BJ (cell line): ENCODE results near the gene DIS3L2. TPM values are rescaled to one million over a fixed set of nuclear protein-coding genes. Genes with fewer than 3 reads are reported as not detected.
"Not testable (repeated sequence)": the region's sequence is repeated elsewhere in the genome, so short reads cannot be mapped to it uniquely, and the experiment has no call there.

ENCODE experiments used
- CTCF ChIA-PET: fragments of 350-600 bp; formaldehyde crosslinking; extraction: SDS; loops from one replicate; lab custom pipeline; 2021; ENCODE audit warnings: antibody characterized with exemption, inconsistent platforms; lab: Yijun Ruan, JAX
- POLR2A ChIA-PET: fragments of 300-600 bp; sonication (Branson Sonifier 250); formaldehyde crosslinking; extraction: SDS; loops from one replicate; lab custom pipeline; 2021; ENCODE audit warnings: antibody characterized with exemption; lab: Charles Lee
- DNase-seq: peaks from one replicate; pipeline ENCODE4 v3.0.0-alpha.2; 2011; ENCODE audit warnings: low read depth
- H3K27me3 ChIP-seq: 2 replicates; pipeline ENCODE4 v1.6.0; 2011; ENCODE audit warnings: low read length; ENCODE audit not compliant: control insufficient read depth, insufficient read depth
- H3K36me3 ChIP-seq: 2 replicates; pipeline ENCODE4 v1.5.1; 2011; ENCODE audit warnings: low read length; ENCODE audit not compliant: control insufficient read depth, insufficient read depth
- H3K4me3 ChIP-seq: 2 replicates; pipeline ENCODE4 v1.5.1; 2011; ENCODE audit warnings: low read depth, mild to moderate bottlenecking, control low read depth, low read length
- polyA plus RNA-seq: library from polyadenylated mRNA; depleted of rRNA; stranded (reverse); fragments of >200 nt; gene quantifications from 2 replicates; pipeline ENCODE4 v1.2.3, GENCODE V29; 2011
- TF ChIP-seq, protein P1 (sequence below): IDR thresholded peaks from 2 replicates; pipeline ENCODE4 v1.5.1; 2011; ENCODE audit warnings: low read depth, mild to moderate bottlenecking, control low read depth, inconsistent platforms, low read length, moderate library complexity; ENCODE audit not compliant: insufficient read depth

Gene DIS3L2
- polyA plus RNA-seq, 1 experiment, result 12.4 TPM

DNA sequence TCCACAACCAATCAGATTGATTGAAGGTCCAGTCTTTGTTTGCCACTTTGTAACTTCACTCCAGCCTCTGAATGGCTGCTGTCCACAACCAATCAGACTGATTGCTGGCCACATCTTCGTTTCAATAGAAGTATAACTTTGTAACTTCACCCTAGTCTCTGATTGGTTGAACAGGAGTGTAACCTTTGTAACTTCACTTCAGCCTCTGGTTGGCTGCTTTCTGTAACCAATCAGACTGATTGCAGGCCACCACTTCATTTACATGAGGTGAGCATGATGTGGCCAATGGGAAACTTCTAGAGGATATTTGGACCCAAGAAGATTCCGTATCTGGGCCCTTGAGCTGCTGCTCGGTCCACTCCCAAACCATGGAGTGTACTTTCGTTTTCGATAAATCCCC lies 400.1 kb downstream of the DIS3L2 start:
- Histone ChIP-seq H3K27me3 (no peaks in the 10 kb centered on the region; the same call in 1 of the 2 replicates), H3K36me3 (no peaks in the 10 kb centered on the region), H3K4me3 (no peak overlapping the region)
- CTCF ChIA-PET, result no interaction called here
- TF ChIP-seq, protein P1, sequence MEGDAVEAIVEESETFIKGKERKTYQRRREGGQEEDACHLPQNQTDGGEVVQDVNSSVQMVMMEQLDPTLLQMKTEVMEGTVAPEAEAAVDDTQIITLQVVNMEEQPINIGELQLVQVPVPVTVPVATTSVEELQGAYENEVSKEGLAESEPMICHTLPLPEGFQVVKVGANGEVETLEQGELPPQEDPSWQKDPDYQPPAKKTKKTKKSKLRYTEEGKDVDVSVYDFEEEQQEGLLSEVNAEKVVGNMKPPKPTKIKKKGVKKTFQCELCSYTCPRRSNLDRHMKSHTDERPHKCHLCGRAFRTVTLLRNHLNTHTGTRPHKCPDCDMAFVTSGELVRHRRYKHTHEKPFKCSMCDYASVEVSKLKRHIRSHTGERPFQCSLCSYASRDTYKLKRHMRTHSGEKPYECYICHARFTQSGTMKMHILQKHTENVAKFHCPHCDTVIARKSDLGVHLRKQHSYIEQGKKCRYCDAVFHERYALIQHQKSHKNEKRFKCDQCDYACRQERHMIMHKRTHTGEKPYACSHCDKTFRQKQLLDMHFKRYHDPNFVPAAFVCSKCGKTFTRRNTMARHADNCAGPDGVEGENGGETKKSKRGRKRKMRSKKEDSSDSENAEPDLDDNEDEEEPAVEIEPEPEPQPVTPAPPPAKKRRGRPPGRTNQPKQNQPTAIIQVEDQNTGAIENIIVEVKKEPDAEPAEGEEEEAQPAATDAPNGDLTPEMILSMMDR, result no peak
- POLR2A ChIA-PET, result no interaction called here
- no peak for DNase-seq

DNA sequence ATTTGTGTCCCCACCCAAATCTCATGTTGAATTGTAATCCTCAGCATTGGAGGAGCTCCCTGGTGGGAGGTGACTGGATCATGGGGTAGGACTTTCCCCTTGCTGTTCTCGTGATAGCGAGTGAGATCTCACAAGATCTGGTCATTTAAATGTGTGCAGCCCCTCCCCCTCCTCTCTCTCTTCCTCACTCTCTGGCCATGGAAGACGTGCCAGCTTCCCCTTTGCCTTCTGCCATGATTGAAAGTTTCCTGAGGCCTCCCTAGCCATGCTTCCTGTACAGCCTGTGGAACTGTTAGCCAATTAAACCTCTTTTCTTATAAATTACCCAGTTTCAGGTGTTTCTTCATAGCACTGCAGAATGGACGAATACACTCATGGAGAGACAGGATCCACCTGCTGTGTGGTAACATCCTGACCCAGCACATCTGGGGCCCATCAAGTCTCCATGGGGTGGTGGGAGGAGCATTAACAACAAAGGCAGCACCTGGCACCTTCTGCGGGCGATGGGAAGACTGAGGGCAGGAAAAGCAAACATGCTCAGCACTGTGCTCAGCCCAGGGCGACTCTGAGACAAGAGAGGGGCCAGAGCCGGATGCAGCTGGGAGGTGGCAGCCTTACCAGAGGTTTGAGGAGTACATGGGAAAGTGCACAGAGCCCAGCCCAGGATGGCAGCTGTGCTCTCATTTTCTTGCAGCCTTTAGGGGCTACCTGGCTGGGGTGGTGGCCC lies 400.8 kb downstream of the DIS3L2 start:
- POLR2A ChIA-PET, result no interaction called here
- H3K4me3 ChIP-seq, result no peak overlapping the region
- H3K27me3 ChIP-seq, result no peaks in the 10 kb centered on the region; the same call in 1 of the 2 replicates
- no peaks in the 10 kb centered on the region for H3K36me3 ChIP-seq
- TF ChIP-seq, protein P1, result no peak
- DNase-seq, result no peak
- CTCF ChIA-PET, result no interaction called here

DNA sequence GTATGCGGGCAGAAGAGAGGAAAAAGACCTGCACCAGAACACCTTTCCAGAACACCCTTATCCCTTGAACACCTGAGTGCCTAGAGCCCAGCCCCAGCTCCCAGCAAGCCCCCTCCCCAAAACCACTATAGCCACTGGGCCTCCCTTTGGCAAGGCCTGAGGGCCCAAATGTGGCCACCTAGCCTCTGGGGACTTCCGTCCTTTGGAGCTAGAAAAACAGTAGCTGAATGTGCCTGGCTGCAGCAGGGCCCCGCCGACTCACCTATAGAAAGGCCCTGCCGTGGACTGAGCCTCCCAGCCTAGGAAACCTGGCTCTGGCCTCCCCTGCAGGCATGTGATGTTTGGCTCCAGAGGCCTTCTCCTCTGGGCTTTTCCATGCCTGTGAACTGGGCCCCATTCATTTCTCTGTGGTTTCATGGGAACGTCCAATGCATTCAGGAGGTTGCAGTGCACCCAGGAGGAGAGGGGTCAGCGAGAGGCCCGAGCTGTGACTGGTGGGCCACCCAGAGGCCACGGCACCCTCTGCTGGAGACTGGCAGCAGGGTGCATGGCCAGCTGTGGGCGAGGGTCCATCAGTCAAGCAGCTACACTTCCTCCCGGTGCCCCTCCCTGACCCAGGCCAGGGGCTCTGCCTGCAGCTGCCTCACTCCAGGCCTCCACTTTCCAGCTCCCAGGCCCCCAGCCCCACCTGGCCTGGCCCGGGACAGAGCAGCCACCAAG lies 401.7 kb downstream of the DIS3L2 start:
- CTCF ChIA-PET, result interaction anchor here (1.3 to 2.0 kb wide), 3 partner anchors 12 to 440 kb away, joined by 3 to 6 read pairs (median 4); no protein-coding TSS in a partner anchor
- H3K4me3 ChIP-seq, POLR2A ChIA-PET, H3K36me3 ChIP-seq, H3K27me3 ChIP-seq, DNase-seq: not testable (repeated sequence)

DNA sequence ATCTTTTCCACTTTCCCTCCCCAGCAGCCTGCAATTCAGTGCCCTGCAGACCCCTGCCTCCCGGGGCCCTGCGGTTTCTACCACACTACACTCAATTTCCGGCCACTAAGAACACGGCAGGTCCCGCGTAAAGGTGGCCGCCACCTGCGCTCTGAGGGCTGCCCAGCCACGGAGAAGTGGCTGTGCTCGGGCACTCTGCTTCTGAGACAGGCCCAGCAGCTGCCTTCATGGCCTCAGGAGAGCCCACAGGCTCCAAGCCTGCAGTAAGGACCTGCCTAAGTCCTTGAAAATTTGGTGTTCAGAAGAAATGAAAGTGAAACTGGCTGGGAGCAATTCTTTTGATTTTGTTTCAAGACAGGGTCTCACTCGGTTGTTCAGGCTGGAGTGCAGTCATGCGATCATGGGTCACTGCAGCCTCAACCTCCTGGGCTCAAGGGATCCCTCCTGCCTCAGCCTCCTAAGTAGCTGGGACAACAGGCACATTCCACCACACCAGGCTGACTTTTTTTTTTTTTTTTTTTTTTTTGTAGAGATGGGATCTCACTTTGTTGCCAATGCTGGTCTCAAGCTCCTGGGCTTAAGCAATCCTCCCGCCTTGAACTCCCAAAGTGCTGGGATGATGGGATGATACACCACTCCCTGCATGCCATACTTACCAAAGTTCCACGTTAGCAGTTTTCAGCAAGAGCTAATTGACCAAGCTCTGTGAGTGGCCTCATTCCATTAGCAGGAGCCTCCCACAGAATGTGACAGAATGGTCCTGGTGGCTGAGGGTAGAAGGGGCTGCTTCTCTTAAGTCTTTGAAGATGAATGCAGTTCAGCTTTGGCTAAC lies 402.5 kb downstream of the DIS3L2 start:
- CTCF ChIA-PET, result interaction anchor here (1.3 to 2.0 kb wide), 4 partner anchors 11 to 440 kb away, joined by 3 to 6 read pairs (median 4); partner anchors contain the start of gene ALPP
- TF ChIP-seq, protein P1, result no peak
- DNase-seq, result no peak
- Histone ChIP-seq H3K4me3 (no peak overlapping the region), H3K27me3 (no peaks in the 10 kb centered on the region; the same call in 1 of the 2 replicates), H3K36me3 (no peaks in the 10 kb centered on the region)
- POLR2A ChIA-PET, result no interaction called here

DNA sequence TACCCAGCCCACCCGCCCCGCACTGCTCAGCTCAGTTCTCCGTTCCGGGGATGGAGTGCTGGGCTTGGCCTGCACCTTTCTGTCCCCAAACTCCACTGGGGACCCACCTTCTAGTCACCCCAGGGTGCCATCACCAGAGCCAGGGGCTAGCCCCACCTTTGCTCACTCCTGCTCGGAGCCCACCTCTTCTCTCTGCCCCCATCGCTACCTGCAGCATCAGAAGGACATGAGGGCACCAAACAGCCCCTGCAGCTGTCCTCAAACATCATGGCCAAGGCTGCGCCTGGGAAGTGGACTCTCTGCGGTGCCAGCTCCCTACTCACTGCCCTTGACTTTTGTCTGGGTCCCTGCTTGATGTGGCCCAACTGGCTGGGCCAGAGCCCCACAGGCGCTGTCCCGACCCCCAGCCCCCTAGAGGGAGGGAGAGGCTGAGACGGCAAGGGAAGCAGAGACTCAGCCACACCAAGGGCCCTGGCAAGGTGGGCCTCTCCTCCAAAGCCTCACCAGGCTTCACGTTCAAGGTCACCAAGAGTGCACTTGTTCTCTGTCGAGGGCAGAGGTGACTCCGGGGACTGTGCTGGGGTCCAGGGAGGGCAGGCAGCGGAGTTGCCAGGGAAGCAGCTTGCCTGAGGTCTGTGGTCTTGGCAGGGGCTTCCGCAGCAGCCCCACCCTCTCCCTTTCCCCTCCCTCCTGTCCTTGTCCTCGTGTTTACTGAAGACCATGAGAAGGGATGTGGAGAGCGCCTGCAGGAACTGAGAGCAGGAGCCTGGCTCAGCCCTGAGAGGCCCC lies 403.5 kb downstream of the DIS3L2 start:
- CTCF ChIA-PET, result interaction anchor here (0.6 to 2.0 kb wide), 13 partner anchors 10 to 465 kb away, joined by 3 to 6 read pairs (median 4); partner anchors contain the start of gene ALPP
- H3K27me3 ChIP-seq, DNase-seq, H3K4me3 ChIP-seq, H3K36me3 ChIP-seq, POLR2A ChIA-PET: not testable (repeated sequence)
